K562 (cell line): ENCODE data around the gene MXI1. TPM values are rescaled to one million over a fixed set of nuclear protein-coding genes. Genes with fewer than 3 reads are reported as not detected.

Experiments
- CBX8 ChIP-seq: fragments of 200-600 bp; sonication (generic); IDR thresholded peaks from 2 replicates; pipeline ENCODE4 v1.6.1; 2012; ENCODE audit warnings: borderline replicate concordance, mixed run types, low read depth, mild to moderate bottlenecking, moderate library complexity, mixed read lengths, low read length, control low read depth, inconsistent platforms; ENCODE audit not compliant: poor library complexity, severe bottlenecking; ENCODE audit errors: extremely low read depth
- KDM5B ChIP-seq: fragments of 200-600 bp; sonication (generic); IDR thresholded peaks from 2 replicates; pipeline ENCODE4 v1.6.1; 2012; ENCODE audit warnings: low read depth, mild to moderate bottlenecking, moderate library complexity, low read length, control low read depth, inconsistent platforms; ENCODE audit not compliant: insufficient replicate concordance
- MECOM ChIP-seq: fragments of 250-450 bp; sonication (Bioruptor Pico); IDR thresholded peaks from 2 replicates; pipeline ENCODE4 v1.8.0; 2022; ENCODE audit warnings: inconsistent platforms
- NBN ChIP-seq: fragments of 450-650 bp; IDR thresholded peaks from 2 replicates; pipeline ENCODE4 v1.6.1; 2016; ENCODE audit warnings: low read depth, mild to moderate bottlenecking
- PHF8 ChIP-seq: fragments of 200-600 bp; sonication (generic); IDR thresholded peaks from 2 replicates; pipeline ENCODE4 v1.6.1; 2012; ENCODE audit warnings: mixed run types, mild to moderate bottlenecking, inconsistent platforms, low read length, moderate library complexity, borderline replicate concordance
- SAFB2 ChIP-seq: fragments of 200-400 bp; formaldehyde crosslinking; IDR thresholded peaks from 2 replicates; pipeline ENCODE4 v1.6.1; 2018; ENCODE audit warnings: borderline replicate concordance, low read length, low read depth, moderate library complexity; ENCODE audit not compliant: severe bottlenecking
- SMARCA4 ChIP-seq: fragments of 450-650 bp; IDR thresholded peaks from 2 replicates; pipeline ENCODE4 v1.6.1; 2016
- SRSF9 ChIP-seq: fragments of 200-400 bp; formaldehyde crosslinking; IDR thresholded peaks from 2 replicates; pipeline ENCODE4 v1.6.1; 2017; ENCODE audit warnings: low read depth, low read length, borderline replicate concordance
- ZBTB1 ChIP-seq: sonication (generic); formaldehyde crosslinking; IDR thresholded peaks from 2 replicates; pipeline ENCODE4 v1.8.1; 2023; ENCODE audit warnings: missing genetic modification reagents, low read depth, mild to moderate bottlenecking, borderline replicate concordance
- ZNF121 ChIP-seq: sonication (generic); formaldehyde crosslinking; conservative IDR thresholded peaks from 2 replicates; pipeline ENCODE4 v1.8.0; 2022; ENCODE audit warnings: missing genetic modification reagents
- ZNF384 ChIP-seq: IDR thresholded peaks from 2 replicates; pipeline ENCODE4 v1.6.1; 2012; ENCODE audit warnings: low read depth, low read length, improper control_type of control experiment
- polyA plus RNA-seq, 8 experiments: library from polyadenylated mRNA; depleted of rRNA in 4 of 8; stranded (reverse) in 5 of 8; unstranded in 3 of 8; fragments of >200 nt; fragmentation: Nextera tagmentation in 2 of 8; fragmentation: Illumina TruSeq in 1 of 8; extraction: Ambion mirVana in 2 of 8; extraction: Trizol in 1 of 8; gene quantifications; 2 replicates each; pipeline versions ENCODE4 v1.2.1 to v1.2.3, GENCODE V29; 2011 to 2014; ENCODE audit warnings: inconsistent platforms in 1 of 8, missing spikeins in 1 of 8
- total RNA-seq, 7 experiments: library from RNA; depleted of rRNA in 6 of 7; stranded (reverse); fragments of >200 nt in 6 of 7; fragmentation: Illumina TruSeq in 2 of 7; extraction: Trizol in 2 of 7; gene quantifications; 2 replicates each; pipeline versions ENCODE4 v1.2.1 to v1.2.3, GENCODE V29; 2011 to 2021; ENCODE audit warnings: low replicate concordance in 1 of 7
- TF ChIP-seq, protein P1 (sequence below), 2 experiments: IDR thresholded peaks; 2 replicates each; pipeline ENCODE4 v1.6.1; 2012; ENCODE audit warnings: improper control_type of control experiment in 2 of 2, low read depth in 2 of 2, low read length in 2 of 2, borderline replicate concordance in 1 of 2
- TF ChIP-seq, protein P2 (sequence below), 3 experiments: IDR thresholded peaks in 2 of 3; conservative IDR thresholded peaks in 1 of 3; 2 replicates each; pipeline ENCODE4 v1.5.1; 2011 to 2012; ENCODE audit warnings: low read length in 3 of 3, mild to moderate bottlenecking in 3 of 3, control low read depth in 2 of 3, improper control_type of control experiment in 1 of 3, inconsistent platforms in 1 of 3, low read depth in 1 of 3, mixed read lengths in 1 of 3, moderate library complexity in 1 of 3; ENCODE audit not compliant: insufficient read depth in 2 of 3
- TF ChIP-seq, protein P3 (sequence below): fragments of 450-650 bp; IDR thresholded peaks from 2 replicates; pipeline ENCODE4 v1.6.1; 2017; ENCODE audit warnings: mild to moderate bottlenecking, moderate library complexity

MXI1 gene
- total and polyA plus RNA-seq, 9 of the 15 experiments (the other 6 are each of a cell fraction or from before 2014, with no cell fraction given): 9.1 to 23.7 (median 14.8) TPM

DNA sequence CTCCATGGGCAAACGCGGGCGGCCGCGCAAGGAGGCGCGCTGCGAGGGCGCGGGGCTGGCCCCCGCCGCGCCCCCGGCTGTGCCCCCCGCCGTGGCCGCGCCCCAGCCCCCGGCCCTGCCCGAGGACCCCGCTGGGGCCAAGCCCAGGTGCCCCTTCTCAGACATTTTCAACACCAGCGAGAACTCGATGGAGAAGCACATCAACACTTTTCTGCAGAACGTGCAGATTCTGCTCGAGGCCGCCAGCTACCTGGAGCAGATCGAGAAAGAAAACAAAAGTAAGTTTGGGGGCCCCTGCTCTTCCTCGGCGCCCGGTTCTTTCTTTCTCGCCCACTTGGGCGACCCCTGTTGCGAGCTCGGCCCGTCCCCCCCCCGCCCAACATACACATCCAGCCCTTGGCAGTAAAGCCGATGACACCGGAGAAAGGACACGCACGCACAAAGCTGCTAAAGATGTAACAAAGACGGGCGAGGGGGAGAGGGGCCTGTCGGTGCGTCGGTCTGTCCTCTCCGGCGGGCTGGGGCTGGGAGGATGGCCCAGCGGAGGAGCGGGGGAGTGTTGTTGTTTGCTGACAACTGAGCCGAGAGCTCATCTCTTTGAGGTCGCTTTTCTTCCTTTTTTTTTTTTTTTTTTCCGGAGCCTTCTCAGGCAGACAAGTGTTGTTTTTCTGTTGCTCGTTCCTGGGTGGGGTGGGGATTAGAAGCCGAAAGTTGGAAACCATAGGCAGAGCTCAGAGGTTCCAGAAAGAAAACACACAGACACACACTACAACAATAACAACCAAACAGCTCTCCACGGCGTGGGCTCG lies 604 bp downstream of the MXI1 start (continued):
- TF ChIP-seq, protein P1, sequence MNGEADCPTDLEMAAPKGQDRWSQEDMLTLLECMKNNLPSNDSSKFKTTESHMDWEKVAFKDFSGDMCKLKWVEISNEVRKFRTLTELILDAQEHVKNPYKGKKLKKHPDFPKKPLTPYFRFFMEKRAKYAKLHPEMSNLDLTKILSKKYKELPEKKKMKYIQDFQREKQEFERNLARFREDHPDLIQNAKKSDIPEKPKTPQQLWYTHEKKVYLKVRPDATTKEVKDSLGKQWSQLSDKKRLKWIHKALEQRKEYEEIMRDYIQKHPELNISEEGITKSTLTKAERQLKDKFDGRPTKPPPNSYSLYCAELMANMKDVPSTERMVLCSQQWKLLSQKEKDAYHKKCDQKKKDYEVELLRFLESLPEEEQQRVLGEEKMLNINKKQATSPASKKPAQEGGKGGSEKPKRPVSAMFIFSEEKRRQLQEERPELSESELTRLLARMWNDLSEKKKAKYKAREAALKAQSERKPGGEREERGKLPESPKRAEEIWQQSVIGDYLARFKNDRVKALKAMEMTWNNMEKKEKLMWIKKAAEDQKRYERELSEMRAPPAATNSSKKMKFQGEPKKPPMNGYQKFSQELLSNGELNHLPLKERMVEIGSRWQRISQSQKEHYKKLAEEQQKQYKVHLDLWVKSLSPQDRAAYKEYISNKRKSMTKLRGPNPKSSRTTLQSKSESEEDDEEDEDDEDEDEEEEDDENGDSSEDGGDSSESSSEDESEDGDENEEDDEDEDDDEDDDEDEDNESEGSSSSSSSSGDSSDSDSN (IDR thresholded peaks at IDR 0.05; ENCODE audit: borderline replicate concordance in 1 of 2, low read depth in 2 of 2, low read length in 2 of 2): 0 out of 4 replicates have a peak, but pooled peaks of 1 of the 2 experiments have one; percentile 71
- TF ChIP-seq, protein P2, sequence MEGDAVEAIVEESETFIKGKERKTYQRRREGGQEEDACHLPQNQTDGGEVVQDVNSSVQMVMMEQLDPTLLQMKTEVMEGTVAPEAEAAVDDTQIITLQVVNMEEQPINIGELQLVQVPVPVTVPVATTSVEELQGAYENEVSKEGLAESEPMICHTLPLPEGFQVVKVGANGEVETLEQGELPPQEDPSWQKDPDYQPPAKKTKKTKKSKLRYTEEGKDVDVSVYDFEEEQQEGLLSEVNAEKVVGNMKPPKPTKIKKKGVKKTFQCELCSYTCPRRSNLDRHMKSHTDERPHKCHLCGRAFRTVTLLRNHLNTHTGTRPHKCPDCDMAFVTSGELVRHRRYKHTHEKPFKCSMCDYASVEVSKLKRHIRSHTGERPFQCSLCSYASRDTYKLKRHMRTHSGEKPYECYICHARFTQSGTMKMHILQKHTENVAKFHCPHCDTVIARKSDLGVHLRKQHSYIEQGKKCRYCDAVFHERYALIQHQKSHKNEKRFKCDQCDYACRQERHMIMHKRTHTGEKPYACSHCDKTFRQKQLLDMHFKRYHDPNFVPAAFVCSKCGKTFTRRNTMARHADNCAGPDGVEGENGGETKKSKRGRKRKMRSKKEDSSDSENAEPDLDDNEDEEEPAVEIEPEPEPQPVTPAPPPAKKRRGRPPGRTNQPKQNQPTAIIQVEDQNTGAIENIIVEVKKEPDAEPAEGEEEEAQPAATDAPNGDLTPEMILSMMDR (IDR thresholded peaks at IDR 0.05 in 2 of 3, conservative IDR thresholded peaks at IDR 0.05 in 1 of 3; ENCODE audit: insufficient read depth in 2 of 3, low read depth in 1 of 3, low read length in 3 of 3): no peak
- TF ChIP-seq NBN: peak; percentile 58; the same call in 1 of the 2 replicates
- TF ChIP-seq PHF8: peak; percentile 11; the same call in 1 of the 2 replicates
- peak; percentile 76 for TF ChIP-seq ZNF384
- 0 out of 2 replicates have a peak, but pooled peaks have one; percentile 35 for TF ChIP-seq SMARCA4
- TF ChIP-seq ZBTB1: no peak
- TF ChIP-seq MECOM (CRISPR knock-in tag): no peak
- no peak for TF ChIP-seq CBX8
- TF ChIP-seq, protein P3, sequence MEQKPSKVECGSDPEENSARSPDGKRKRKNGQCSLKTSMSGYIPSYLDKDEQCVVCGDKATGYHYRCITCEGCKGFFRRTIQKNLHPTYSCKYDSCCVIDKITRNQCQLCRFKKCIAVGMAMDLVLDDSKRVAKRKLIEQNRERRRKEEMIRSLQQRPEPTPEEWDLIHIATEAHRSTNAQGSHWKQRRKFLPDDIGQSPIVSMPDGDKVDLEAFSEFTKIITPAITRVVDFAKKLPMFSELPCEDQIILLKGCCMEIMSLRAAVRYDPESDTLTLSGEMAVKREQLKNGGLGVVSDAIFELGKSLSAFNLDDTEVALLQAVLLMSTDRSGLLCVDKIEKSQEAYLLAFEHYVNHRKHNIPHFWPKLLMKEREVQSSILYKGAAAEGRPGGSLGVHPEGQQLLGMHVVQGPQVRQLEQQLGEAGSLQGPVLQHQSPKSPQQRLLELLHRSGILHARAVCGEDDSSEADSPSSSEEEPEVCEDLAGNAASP: no peak
- peak; percentile 0 for TF ChIP-seq KDM5B
- no peak for TF ChIP-seq SAFB2
- no peak for TF ChIP-seq SRSF9
- no peak for TF ChIP-seq ZNF121 (CRISPR knock-in tag)
